Fibroblast of lung (primary cell): ENCODE measurements around the gene HDHD3. TPM values are rescaled to one million over a fixed set of nuclear protein-coding genes. Genes with fewer than 3 reads are reported as not detected.
"Not testable (repeated sequence)": the region's sequence is repeated elsewhere in the genome, so short reads cannot be mapped to it uniquely, and the experiment has no call there.

Experiments used
- DNase-seq, 2 donors: peaks; one replicate each; pipeline versions ENCODE4 v3.0.0 to v3.0.0-alpha.2; 2010; ENCODE audit warnings: low read depth in 2 of 2
- H2AFZ ChIP-seq: 2 replicates; pipeline ENCODE4 v1.5.1; 2012; ENCODE audit warnings: low read length, control low read depth, inconsistent platforms
- H3K27ac ChIP-seq: 2 replicates; pipeline ENCODE4 v1.5.1; 2011; ENCODE audit warnings: low read length, control low read depth; ENCODE audit not compliant: insufficient read depth
- H3K27me3 ChIP-seq: 2 replicates; pipeline ENCODE4 v1.5.1; 2011; ENCODE audit warnings: mild to moderate bottlenecking, low read length; ENCODE audit not compliant: control insufficient read depth, insufficient read depth
- H3K36me3 ChIP-seq: 2 replicates; pipeline ENCODE4 v1.5.1; 2011; ENCODE audit warnings: low read length; ENCODE audit not compliant: control insufficient read depth, insufficient read depth
- H3K4me1 ChIP-seq: 2 replicates; pipeline ENCODE4 v1.5.1; 2011; ENCODE audit warnings: low read length; ENCODE audit not compliant: control insufficient read depth, insufficient read depth; ENCODE audit errors: extremely low read depth
- H3K4me2 ChIP-seq: 2 replicates; pipeline ENCODE4 v1.5.1; 2011; ENCODE audit warnings: low read length, control low read depth; ENCODE audit not compliant: insufficient read depth; ENCODE audit errors: extremely low read depth
- H3K4me3 ChIP-seq, 4 experiments: fragments of 200-600 bp in 1 of 4; sonication (generic) in 1 of 4; replicated peaks in 1 of 4; 2 replicates each; pipeline ENCODE4 v1.5.1; 2011 to 2016; ENCODE audit warnings: low read length in 4 of 4, low read depth in 3 of 4, mild to moderate bottlenecking in 3 of 4, control low read depth in 2 of 4, inconsistent platforms in 1 of 4, mixed read lengths in 1 of 4; ENCODE audit not compliant: insufficient read depth in 1 of 4; ENCODE audit errors: control extremely low read depth in 1 of 4
- H3K79me2 ChIP-seq: 2 replicates; pipeline ENCODE4 v1.5.1; 2012; ENCODE audit warnings: mild to moderate bottlenecking, low read length, inconsistent platforms; ENCODE audit not compliant: control insufficient read depth, insufficient read depth
- H3K9ac ChIP-seq: 2 replicates; pipeline ENCODE4 v1.5.1; 2011; ENCODE audit warnings: mild to moderate bottlenecking, low read length, control low read depth; ENCODE audit not compliant: insufficient read depth
- H3K9me3 ChIP-seq: 2 replicates; pipeline ENCODE4 v1.5.1; 2012; ENCODE audit warnings: low read depth, low read length; ENCODE audit not compliant: control insufficient read depth, insufficient read depth
- H4K20me1 ChIP-seq: 2 replicates; pipeline ENCODE4 v1.5.1; 2011; ENCODE audit warnings: low read length; ENCODE audit not compliant: control insufficient read depth, insufficient read depth; ENCODE audit errors: extremely low read depth
- CTCF ChIP-seq, 2 donors: IDR thresholded peaks in 1 of 2; conservative IDR thresholded peaks in 1 of 2; 1 replicate in 1 of 2; 2 replicates in 1 of 2; pipeline ENCODE4 v1.5.1; 2011 to 2012; ENCODE audit warnings: low read length in 2 of 2, control low read depth in 1 of 2, inconsistent platforms in 1 of 2, low read depth in 1 of 2, mild to moderate bottlenecking in 1 of 2
- polyA plus RNA-seq, 2 donors: library from polyadenylated mRNA; depleted of rRNA in 1 of 2; stranded (reverse) in 1 of 2; unstranded in 1 of 2; fragments of >200 nt; gene quantifications; 2 replicates each; pipeline ENCODE4 v1.2.1, GENCODE V29; 2011 to 2012; ENCODE audit warnings: missing spikeins in 1 of 2
- total RNA-seq: library from RNA; depleted of rRNA; stranded (reverse); fragments of >200 nt; gene quantifications from 2 replicates; pipeline ENCODE4 v1.2.1, GENCODE V29; 2014

Gene HDHD3
- total and polyA plus RNA-seq, 2 donors (not counting 1 experiment from before 2014, with no cell fraction given): 6.5 to 14.2 TPM

GRCh38 chr9:113380869-113381378 lies 4.1 kb upstream of the HDHD3 start:
- Histone ChIP-seq H3K36me3 (no peaks in the 10 kb centered on the region), H3K4me3 (no peak overlapping the region), H2AFZ (no peak overlapping the region), H3K9me3 (no peaks in the 10 kb centered on the region), H3K27ac (no peak overlapping the region), H3K4me2 (no peak overlapping the region), H3K79me2 (no peaks in the 10 kb centered on the region), H3K4me1 (no peaks in the 10 kb centered on the region), H3K9ac (no peak overlapping the region), H3K27me3 (no peaks in the 10 kb centered on the region), H4K20me1 (no peaks in the 10 kb centered on the region)
- DNase-seq: no peak
- TF ChIP-seq CTCF (conservative IDR thresholded peaks at IDR 0.05 in 1 of 2, IDR thresholded peaks at IDR 0.05 in 1 of 2; ENCODE audit: low read depth in 1 of 2, low read length in 2 of 2): no peak

GRCh38 chr9:113379829-113380210 lies 3.0 kb upstream of the HDHD3 start:
- H3K9me3 ChIP-seq, H3K9ac ChIP-seq, H3K27ac ChIP-seq, H3K36me3 ChIP-seq, H3K79me2 ChIP-seq, H2AFZ ChIP-seq, DNase-seq, H4K20me1 ChIP-seq, H3K4me1 ChIP-seq, H3K4me2 ChIP-seq, H3K27me3 ChIP-seq, H3K4me3 ChIP-seq: not testable (repeated sequence)

GRCh38 chr9:113379094-113379828 lies 2.5 kb upstream of the HDHD3 start:
- not testable (repeated sequence) for H4K20me1 ChIP-seq, H2AFZ ChIP-seq, H3K27me3 ChIP-seq, H3K9me3 ChIP-seq, H3K4me1 ChIP-seq, H3K4me3 ChIP-seq, H3K36me3 ChIP-seq, H3K9ac ChIP-seq, H3K27ac ChIP-seq, H3K4me2 ChIP-seq, DNase-seq, H3K79me2 ChIP-seq
